ENCODE measurements around the gene ABHD12.

Gene ABHD12

DNA sequence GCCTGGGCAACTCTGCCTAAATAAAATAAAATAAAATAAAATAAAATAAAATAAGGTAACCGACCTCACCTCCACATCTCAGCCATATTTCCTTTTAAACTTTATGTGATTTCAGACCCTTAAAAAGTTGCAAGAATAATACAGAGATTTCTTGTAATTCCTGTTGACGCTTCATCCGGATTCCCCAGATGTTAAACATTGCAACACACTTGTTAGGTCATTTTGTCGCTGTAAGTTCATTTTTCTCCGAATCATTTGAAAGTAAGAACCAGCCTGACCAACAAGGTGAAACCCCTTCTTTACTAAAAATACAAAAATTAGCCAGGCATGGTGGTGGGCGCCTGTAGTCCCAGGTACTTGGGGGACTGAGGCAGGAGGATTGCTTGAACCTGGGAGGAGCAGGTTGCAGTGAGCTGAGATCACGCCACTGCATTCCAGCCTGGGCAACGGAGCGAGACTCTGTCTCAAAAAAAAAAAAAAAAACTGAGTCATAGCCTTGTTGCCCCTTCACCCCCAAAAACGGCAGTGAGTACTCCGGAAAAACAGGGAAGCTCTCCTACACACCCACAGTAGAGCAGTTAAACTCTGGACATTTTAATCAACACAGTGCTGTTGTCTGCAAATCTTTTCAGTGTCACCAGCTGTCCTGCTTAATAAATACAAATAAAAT lies 136.9 kb downstream of the ABHD12 start:
- no peak overlapping the region for H3K4me3 Mint-ChIP-seq
- H3K27ac Mint-ChIP-seq: no peak overlapping the region
- H3K36me3 Mint-ChIP-seq (ENCODE audit: insufficient read depth): no peaks in the 10 kb centered on the region
- no peaks in the 10 kb centered on the region for H3K27me3 Mint-ChIP-seq
- H3K4me1 Mint-ChIP-seq (ENCODE audit: low read depth in 2 of 2): peaks cover 31 to 36% of the 10 kb centered on the region in 2 donors
- ATAC-seq (replicated peaks): no peak
- H3K9me3 Mint-ChIP-seq: no peaks in the 10 kb centered on the region
- no peak for DNase-seq

DNA sequence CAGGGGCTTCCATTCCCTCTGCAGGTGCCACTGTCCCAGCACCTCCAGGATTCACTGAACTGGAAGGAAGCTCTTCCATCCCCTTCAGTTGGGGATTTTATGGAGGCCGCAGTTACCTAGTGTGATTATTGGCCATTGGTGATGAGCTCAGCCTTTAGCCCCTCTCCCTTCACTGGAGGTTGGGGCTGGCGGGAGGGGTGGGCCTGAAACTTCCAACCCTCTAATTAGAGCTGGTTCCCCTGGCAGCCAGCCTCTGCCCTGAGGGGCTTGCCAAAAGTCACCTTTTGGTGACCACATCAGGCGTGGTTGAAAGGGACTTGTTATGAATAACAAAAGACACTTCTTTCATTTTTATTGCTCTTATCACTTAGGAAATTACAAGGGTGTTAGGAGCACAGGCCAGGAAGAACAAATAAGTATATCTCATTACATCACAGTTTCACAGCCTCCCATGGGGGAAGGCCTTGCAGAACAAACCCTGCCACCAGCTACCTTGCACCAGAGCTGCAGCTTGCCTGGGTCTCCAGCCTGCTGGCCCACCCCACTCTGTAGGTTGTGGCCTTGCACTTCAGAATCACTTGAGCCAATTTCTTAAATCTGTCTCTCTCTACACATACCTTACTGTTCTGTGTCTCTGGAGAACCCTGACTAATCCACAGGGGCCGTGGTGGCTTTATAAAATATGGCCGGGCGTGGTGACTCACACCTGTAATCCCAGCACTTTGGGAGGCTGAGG lies 137.8 kb downstream of the ABHD12 start:
- peaks cover 29 to 37% of the 10 kb centered on the region in 2 donors for H3K4me1 Mint-ChIP-seq (ENCODE audit: low read depth in 2 of 2)
- H3K4me3 Mint-ChIP-seq: no peak overlapping the region
- ATAC-seq (replicated peaks): no peak

DNA sequence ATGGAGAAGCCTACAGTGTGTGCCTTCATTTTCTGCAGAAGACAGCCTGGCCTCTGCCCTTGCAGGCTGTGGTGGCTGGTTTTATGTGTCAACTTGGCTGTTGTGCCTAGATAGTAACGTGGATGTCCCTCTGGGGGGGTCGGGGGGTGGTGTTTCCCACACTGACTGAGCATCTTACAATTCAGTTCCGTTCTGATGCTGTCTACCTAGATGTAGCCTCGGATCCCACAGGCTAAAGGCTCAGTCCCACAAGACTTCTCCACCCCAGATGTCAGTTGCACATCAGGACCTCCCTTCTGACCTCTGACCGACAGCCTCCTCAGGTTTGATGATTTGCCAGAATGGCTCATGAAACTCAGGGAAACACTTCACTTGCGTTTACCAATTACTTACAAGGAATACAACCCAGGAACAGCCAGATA lies 138.4 kb downstream of the ABHD12 start:
- Mint-ChIP-seq H3K27me3 (no peaks in the 10 kb centered on the region), H3K4me3 (no peak overlapping the region), H3K4me1 (ENCODE audit: low read depth in 2 of 2) (peaks cover 30 to 38% of the 10 kb centered on the region in 2 donors), H3K27ac (no peak overlapping the region), H3K36me3 (ENCODE audit: insufficient read depth) (peaks cover 5% of the 10 kb centered on the region), H3K9me3 (no peaks in the 10 kb centered on the region)
- DNase-seq (no peak), ATAC-seq (replicated peaks) (no peak)

More for the DNA sequence above, 137.8 kb downstream of the ABHD12 start:
- H3K27ac Mint-ChIP-seq: no peak overlapping the region
- no peak for DNase-seq
- H3K9me3 Mint-ChIP-seq: no peaks in the 10 kb centered on the region
- H3K27me3 Mint-ChIP-seq: no peaks in the 10 kb centered on the region
- H3K36me3 Mint-ChIP-seq (ENCODE audit: insufficient read depth): peaks cover 2% of the 10 kb centered on the region

DNA sequence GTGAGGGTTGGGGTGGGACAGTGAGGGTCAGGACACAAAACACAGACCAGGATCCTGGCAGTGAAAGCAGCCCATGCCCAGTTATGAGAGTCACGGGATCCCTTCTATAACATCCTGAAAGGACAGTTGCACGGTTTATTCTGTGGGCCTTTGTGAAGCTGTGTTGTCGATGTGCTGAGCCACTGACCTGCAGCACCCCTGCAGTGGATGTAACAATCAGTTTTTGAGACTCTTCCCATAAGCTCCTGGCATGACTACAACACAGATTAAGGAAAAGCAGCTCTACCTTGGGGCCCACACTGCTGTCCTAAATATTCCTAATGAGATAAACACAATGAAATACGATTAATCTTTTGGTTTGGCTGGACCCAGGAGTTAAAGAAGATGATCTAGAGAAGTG lies 139.1 kb downstream of the ABHD12 start:
- ATAC-seq (replicated peaks) (no peak), DNase-seq (no peak)
- Mint-ChIP-seq H3K9me3 (no peaks in the 10 kb centered on the region), H3K27me3 (no peaks in the 10 kb centered on the region), H3K4me3 (no peak overlapping the region), H3K27ac (no peak overlapping the region), H3K36me3 (ENCODE audit: insufficient read depth) (peaks cover 8% of the 10 kb centered on the region), H3K4me1 (ENCODE audit: low read depth in 2 of 2) (peaks cover 34 to 45% of the 10 kb centered on the region in 2 donors)

DNA sequence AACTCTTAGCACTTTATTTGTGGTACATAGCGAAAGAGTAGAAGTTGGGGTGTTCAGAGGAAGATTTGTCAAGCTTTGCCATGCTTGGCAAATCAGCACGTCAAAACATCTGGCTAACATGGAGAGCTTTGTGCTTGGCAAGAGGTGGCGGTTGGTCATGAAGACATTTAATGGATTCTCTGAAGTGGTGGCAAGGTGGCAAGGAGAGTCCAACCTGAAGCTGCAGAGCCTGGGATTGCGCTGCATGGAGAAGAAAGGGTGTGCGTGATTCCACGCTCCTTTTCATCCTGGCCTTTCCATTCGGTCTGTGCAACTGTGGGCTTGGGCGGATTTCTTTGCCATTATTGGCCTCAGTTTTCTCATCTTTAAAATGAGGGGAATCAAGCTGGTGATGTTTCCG lies 139.6 kb downstream of the ABHD12 start:
- Mint-ChIP-seq H3K4me1 (ENCODE audit: low read depth in 2 of 2) (peaks cover 33 to 43% of the 10 kb centered on the region in 2 donors), H3K4me3 (no peak overlapping the region), H3K27me3 (no peaks in the 10 kb centered on the region), H3K9me3 (no peaks in the 10 kb centered on the region), H3K36me3 (ENCODE audit: insufficient read depth) (peaks cover 8% of the 10 kb centered on the region), H3K27ac (no peak overlapping the region)
- DNase-seq (no peak), ATAC-seq (replicated peaks) (no peak)

DNA sequence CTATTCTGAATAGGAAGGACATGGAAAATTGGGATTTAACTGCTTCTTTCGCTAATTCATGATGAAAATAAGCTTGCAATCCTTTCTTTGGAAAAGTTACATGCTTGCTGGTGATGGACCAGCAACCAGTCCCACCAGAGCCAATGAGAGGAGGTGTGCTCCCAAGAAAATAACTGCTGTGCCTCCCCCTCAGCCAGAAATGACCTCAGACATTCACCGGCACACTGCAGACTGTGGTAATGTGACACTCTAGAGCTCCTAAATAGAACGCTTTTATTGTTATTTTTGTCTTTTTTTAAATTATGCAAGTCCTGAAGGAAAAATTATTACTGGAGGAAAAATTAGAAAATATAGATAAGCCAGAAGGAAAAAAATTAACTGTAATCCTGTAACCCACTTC lies 140.1 kb downstream of the ABHD12 start:
- Mint-ChIP-seq H3K4me1 (ENCODE audit: low read depth in 2 of 2) (peaks cover 30 to 41% of the 10 kb centered on the region in 2 donors), H3K27ac (no peak overlapping the region), H3K36me3 (ENCODE audit: insufficient read depth) (peaks cover 8% of the 10 kb centered on the region), H3K4me3 (no peak overlapping the region), H3K27me3 (no peaks in the 10 kb centered on the region), H3K9me3 (no peaks in the 10 kb centered on the region)
- no peak for DNase-seq
- no peak for ATAC-seq (replicated peaks)

Measured in effector memory CD8-positive, alpha-beta T cell (primary cell).